Hippocampal formation (tissue), 2 donors: ENCODE data around the gene SPRN.
"Not testable (repeated sequence)": the region's sequence is repeated elsewhere in the genome, so short reads cannot be mapped to it uniquely, and the experiment has no call there.

Experiments
- DNase-seq, 2 donors: peaks; one replicate each; lab custom pipeline; 2025; lab: John Stamatoyannopoulos, UW

SPRN gene

GRCh38 chr10:133439517-133440461, 15.4 kb upstream of the SPRN start:
- no peak for DNase-seq

- no peak for DNase-seq
These were observed 14.4 kb upstream of the SPRN start for GRCh38 chr10:133438711-133439273.

GRCh38 chr10:133432789-133433188, 8.4 kb upstream of the SPRN start:
- DNase-seq: not testable (repeated sequence)

- DNase-seq: not testable (repeated sequence)
These were observed 7.6 kb upstream of the SPRN start for GRCh38 chr10:133431888-133432613.

GRCh38 chr10:133429571-133429970, 5.1 kb upstream of the SPRN start:
- DNase-seq: not testable (repeated sequence)

- not testable (repeated sequence) for DNase-seq
These were observed 323 bp downstream of the SPRN start for GRCh38 chr10:133424102-133424501.

GRCh38 chr10:133422807-133423771, 1.3 kb downstream of the SPRN start:
- no peak for DNase-seq

- no peak for DNase-seq
These were observed 2.1 kb downstream of the SPRN start for GRCh38 chr10:133422223-133422806.

- DNase-seq: no peak
These were observed 2.8 kb downstream of the SPRN start for GRCh38 chr10:133421336-133422222.

GRCh38 chr10:133420579-133420978, 3.8 kb downstream of the SPRN start:
- DNase-seq: no peak

- DNase-seq: no peak
These were observed 4.4 kb downstream of the SPRN start for GRCh38 chr10:133420028-133420427.

- no peak for DNase-seq
These were observed 5.0 kb downstream of the SPRN start for GRCh38 chr10:133419211-133419950.

- DNase-seq: no peak
These were observed 6.0 kb downstream of the SPRN start for GRCh38 chr10:133418289-133418993.

- no peak for DNase-seq
These were observed 8.7 kb downstream of the SPRN start for GRCh38 chr10:133415752-133416151.

- DNase-seq: not testable (repeated sequence)
These were observed 10.0 kb downstream of the SPRN start for GRCh38 chr10:133414401-133414800.

- DNase-seq: no peak
These were observed 12.1 kb downstream of the SPRN start for GRCh38 chr10:133412381-133412711.

GRCh38 chr10:133411523-133412380, 12.7 kb downstream of the SPRN start:
- no peak for DNase-seq
